Measurements from ENCODE around the gene LAPTM5. TPM values are rescaled to one million over a fixed set of nuclear protein-coding genes. Genes with fewer than 3 reads are reported as not detected.
"Not testable (repeated sequence)": the region's sequence is repeated elsewhere in the genome, so short reads cannot be mapped to it uniquely, and the experiment has no call there.

LAPTM5 gene
- total and polyA plus RNA-seq, 8 donors: 3.7 to 80.5 (median 10.9) TPM

DNA sequence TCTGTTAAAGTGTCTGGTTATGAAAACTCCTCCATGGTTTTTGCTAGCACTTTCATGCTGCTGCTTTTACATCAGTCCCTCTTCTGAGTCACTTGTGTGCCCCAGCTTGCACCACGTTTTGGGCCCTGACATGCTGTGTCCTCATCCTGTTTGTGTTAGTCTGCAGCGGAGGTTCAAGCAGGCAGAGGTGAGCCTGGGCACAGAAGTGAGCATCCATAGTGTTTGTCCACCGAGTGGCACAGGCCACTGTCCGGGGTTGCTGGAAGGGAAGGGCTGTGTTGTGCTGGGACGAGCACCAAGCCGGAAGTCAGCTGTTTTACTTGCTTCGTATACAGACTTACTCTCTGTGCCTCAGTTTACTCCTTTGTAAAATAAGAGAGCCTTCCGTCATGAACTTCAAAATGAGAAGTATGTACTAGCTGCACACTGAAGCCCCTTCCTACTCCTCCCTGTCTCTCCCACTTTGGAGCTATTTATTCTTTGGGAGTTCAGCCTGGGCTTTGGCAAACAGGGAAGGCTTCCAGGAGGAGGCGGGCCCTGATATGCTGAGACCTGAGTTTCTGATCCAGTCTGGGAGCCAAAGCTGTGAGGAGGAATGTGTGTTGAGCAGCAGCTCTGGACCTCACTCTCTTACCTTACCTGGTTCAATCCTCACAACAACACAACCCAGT is 10.7 kb upstream of the LAPTM5 start:
- FAIRE-seq (no peak), DNase-seq (peak in 1 of 6 donors; percentile 14), ATAC-seq (no peak)
- intact Hi-C loops (cut with DNase I): no loop called here
- Histone ChIP-seq H3K27ac (no peak overlapping the region), H3K4me1 (no peaks in the 10 kb centered on the region), H3K4me3 (no peak overlapping the region), H3K27me3 (no peaks in the 10 kb centered on the region), H3K9me3 (no peaks in the 10 kb centered on the region), H3K36me3 (no peaks in the 10 kb centered on the region)
- TF ChIP-seq, protein P1, sequence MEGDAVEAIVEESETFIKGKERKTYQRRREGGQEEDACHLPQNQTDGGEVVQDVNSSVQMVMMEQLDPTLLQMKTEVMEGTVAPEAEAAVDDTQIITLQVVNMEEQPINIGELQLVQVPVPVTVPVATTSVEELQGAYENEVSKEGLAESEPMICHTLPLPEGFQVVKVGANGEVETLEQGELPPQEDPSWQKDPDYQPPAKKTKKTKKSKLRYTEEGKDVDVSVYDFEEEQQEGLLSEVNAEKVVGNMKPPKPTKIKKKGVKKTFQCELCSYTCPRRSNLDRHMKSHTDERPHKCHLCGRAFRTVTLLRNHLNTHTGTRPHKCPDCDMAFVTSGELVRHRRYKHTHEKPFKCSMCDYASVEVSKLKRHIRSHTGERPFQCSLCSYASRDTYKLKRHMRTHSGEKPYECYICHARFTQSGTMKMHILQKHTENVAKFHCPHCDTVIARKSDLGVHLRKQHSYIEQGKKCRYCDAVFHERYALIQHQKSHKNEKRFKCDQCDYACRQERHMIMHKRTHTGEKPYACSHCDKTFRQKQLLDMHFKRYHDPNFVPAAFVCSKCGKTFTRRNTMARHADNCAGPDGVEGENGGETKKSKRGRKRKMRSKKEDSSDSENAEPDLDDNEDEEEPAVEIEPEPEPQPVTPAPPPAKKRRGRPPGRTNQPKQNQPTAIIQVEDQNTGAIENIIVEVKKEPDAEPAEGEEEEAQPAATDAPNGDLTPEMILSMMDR (IDR thresholded peaks at IDR 0.05): no peak
- 70 to 87% methylated on average over 9 of the region's 9 CpGs for WGBS, 2 donors

DNA sequence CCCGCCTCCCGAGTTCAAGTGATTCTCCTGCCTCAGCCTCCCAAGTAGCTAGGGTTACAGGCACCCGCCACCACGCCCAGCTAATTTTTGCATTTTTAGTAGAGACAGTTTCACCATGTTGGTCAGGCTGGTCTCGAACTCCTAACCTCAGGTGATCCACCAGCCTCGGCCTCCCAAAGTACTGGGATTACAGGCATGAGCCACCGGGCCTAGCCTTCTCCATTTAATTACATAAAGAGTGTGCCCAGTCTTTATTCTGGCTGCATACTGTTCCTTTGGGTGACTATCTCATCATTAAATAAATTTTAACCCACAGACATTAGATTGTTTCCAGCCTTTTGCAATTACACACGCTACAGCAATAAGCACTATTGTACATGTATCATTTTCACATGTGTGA is 9.4 kb upstream of the LAPTM5 start:
- H3K27ac ChIP-seq; ATAC-seq; H3K9me3 ChIP-seq; H3K4me1 ChIP-seq; H3K27me3 ChIP-seq; H3K4me3 ChIP-seq; intact Hi-C loops (cut with DNase I); FAIRE-seq; DNase-seq; H3K36me3 ChIP-seq: not testable (repeated sequence)
- whole genome bisulfite sequencing, 2 donors: 88 to 89% methylated on average over 8 of the region's 8 CpGs

DNA sequence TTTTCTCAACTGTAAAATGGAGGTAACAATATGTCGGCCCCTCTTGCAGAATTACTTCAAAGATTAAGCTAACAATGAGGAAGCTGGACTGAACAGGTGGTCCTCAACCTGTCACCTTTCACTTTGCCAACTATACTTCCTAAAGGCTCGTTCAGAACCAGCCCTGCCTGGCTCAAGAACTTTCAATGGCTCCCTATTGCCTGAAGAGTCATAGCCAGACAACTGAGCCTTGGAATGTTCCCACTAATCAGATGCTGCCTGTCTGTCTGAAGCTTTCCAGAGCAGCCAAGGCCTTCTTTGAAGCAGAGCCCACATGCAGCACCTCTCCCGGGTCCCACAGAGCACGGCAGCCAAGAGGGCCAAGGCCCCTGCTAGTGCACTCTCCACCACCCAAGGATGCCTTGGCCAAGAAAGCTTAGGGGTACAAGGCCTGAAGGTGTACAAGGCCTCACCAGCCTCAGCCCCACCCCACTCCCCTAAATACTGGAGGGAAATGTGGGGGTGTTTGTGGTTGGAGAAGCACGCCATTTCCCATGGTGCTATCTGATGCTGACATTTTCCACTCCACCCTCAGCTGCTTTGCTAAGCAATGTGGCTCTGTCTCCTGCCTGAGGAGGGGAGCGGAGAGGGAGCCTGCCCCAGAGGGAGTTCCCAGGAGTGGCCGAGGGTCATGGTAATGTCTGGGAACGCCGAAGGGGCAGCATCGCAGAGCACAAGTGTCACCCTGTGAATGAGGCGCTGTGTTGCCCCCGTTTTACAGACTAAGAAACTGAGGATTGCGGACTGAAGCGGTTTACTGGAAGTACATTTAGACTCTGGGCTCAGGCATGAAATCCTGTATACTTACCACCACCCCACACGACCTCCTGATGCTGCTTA is 8.2 kb upstream of the LAPTM5 start:
- peak in 1 of 4 donors; percentile 22 for ATAC-seq
- H3K27ac ChIP-seq: no peak overlapping the region
- H3K4me1 ChIP-seq: no peaks in the 10 kb centered on the region
- no peaks in the 10 kb centered on the region for H3K27me3 ChIP-seq
- intact Hi-C loops (cut with DNase I): no loop called here
- FAIRE-seq: no peak
- TF ChIP-seq, protein P1 (IDR thresholded peaks at IDR 0.05): no peak
- DNase-seq: peak in 1 of 6 donors; percentile 19
- no peaks in the 10 kb centered on the region for H3K9me3 ChIP-seq
- no peak overlapping the region for H3K4me3 ChIP-seq
- 78 to 83% methylated on average over 15 of the region's 15 CpGs for WGBS, 2 donors
- no peaks in the 10 kb centered on the region for H3K36me3 ChIP-seq

DNA sequence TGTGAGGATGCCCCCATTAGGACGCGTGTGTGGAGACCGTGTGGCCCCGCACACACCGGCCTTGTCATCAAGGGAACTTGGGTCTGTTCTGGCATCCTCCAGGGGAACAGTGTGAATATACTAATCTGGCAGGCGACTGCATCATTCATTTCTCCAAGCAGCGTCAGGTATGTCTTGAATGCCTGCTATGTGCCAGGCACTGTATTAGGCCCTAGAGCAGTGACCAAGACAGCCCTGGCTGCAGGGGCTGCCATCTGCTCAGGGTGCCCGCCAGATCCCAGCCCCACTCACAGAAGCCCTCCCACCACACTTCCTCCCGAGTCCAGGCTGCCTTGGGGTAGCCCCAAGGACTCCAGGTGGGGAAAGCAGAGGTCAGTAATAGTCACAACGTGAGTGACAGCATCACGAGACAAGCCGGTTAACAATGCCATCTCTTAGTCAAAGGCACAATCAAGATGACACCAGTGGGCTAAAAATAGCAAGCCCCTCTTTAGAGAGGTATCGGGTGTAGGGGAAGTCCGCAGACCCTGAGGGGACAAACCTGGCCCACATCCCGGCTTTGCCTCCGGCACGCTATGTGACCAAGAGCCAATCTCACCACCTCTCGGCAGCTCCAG is 7.5 kb upstream of the LAPTM5 start:
- intact Hi-C loops (cut with DNase I): no loop called here
- WGBS, 2 donors: 89 to 91% methylated on average over 18 of the region's 18 CpGs
- H3K9me3 ChIP-seq: no peaks in the 10 kb centered on the region
- H3K27ac ChIP-seq: no peak overlapping the region
- no peaks in the 10 kb centered on the region for H3K4me1 ChIP-seq
- TF ChIP-seq, protein P1 (IDR thresholded peaks at IDR 0.05): no peak
- FAIRE-seq: no peak
- no peaks in the 10 kb centered on the region for H3K36me3 ChIP-seq
- no peak for ATAC-seq
- peak in 1 of 6 donors; percentile 14 for DNase-seq
- H3K27me3 ChIP-seq: no peaks in the 10 kb centered on the region
- H3K4me3 ChIP-seq: no peak overlapping the region

DNA sequence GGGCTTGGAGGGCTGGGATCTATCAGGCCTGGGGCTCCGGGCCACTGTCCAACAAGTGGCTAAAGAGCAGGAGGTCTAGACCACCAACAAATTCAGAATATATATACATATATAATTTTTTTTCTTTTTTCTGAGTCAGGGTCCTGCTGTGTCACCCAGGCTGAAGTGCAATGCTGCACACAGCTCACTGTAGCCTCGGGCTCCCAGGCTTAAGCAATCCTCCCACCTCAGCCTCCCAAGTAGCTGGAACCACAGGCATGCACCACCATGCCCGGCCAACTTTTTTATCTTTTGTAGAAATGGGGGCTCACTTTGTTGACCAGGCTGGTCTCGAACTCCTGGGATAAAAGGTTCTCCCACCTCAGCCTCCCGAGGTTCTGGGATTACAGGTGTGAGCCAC is 6.8 kb upstream of the LAPTM5 start:
- TF ChIP-seq, protein P1 (IDR thresholded peaks at IDR 0.05): no peak
- 78 to 90% methylated on average over 5 of the region's 5 CpGs for WGBS, 2 donors
- H3K9me3 ChIP-seq: no peaks in the 10 kb centered on the region
- H3K4me3 ChIP-seq: no peak overlapping the region
- FAIRE-seq: no peak
- no peak overlapping the region for H3K27ac ChIP-seq
- H3K27me3 ChIP-seq: no peaks in the 10 kb centered on the region
- H3K4me1 ChIP-seq: no peaks in the 10 kb centered on the region
- ATAC-seq: no peak
- H3K36me3 ChIP-seq: no peaks in the 10 kb centered on the region
- DNase-seq: peak in 1 of 6 donors; percentile 5
- intact Hi-C loops (cut with DNase I): no loop called here
